CD4-positive, alpha-beta memory T cell (primary cell): ENCODE data around the gene NDUFA12. TPM values are rescaled to one million over a fixed set of nuclear protein-coding genes. Genes with fewer than 3 reads are reported as not detected.

ENCODE experiments used
- CTCF ChIA-PET: fragments of 350-600 bp; sonication (Branson Sonifier 250); formaldehyde crosslinking; loops from one replicate; lab custom pipeline; 2021; ENCODE audit warnings: inconsistent platforms; ENCODE audit not compliant: partially characterized antibody; lab: Charles Lee
- POLR2A ChIA-PET: fragments of 350-600 bp; sonication (Branson Sonifier 250); formaldehyde crosslinking; loops from one replicate; lab custom pipeline; 2021; ENCODE audit not compliant: partially characterized antibody; lab: Charles Lee
- DNase-seq, 5 donors: peaks; one replicate each; pipeline versions ENCODE4 v3.0.0 to v3.0.0-alpha.2; 2020 to 2022; ENCODE audit warnings: mixed read lengths in 1 of 5
- H3K27ac ChIP-seq: one replicate; pipeline ENCODE4 v1.7.0; 2013; ENCODE audit warnings: low read depth, low read length
- H3K27me3 ChIP-seq: 2 replicates; pipeline ENCODE4 v1.7.0; 2013; ENCODE audit warnings: mild to moderate bottlenecking, low read length, moderate library complexity; ENCODE audit not compliant: insufficient read depth
- H3K36me3 ChIP-seq: 2 replicates; pipeline ENCODE4 v1.7.0; 2013; ENCODE audit warnings: mild to moderate bottlenecking, low read length, moderate library complexity; ENCODE audit not compliant: insufficient read depth
- H3K4me1 ChIP-seq: 2 replicates; pipeline ENCODE4 v1.7.0; 2013; ENCODE audit warnings: mild to moderate bottlenecking, low read length, moderate library complexity; ENCODE audit not compliant: insufficient read depth
- H3K4me3 ChIP-seq, 2 donors: one replicate each; pipeline ENCODE4 v1.7.0; 2013; ENCODE audit warnings: low read length in 2 of 2, mild to moderate bottlenecking in 1 of 2
- H3K9me3 ChIP-seq, 2 donors: one replicate each; pipeline ENCODE4 v1.7.0; 2013; ENCODE audit warnings: low read length in 2 of 2, control low read depth in 1 of 2; ENCODE audit not compliant: control insufficient read depth in 1 of 2
- H3K27ac Mint-ChIP-seq, 7 donors: one replicate each; pipeline ENCODE4 v1.8.0; 2020 to 2021; ENCODE audit warnings: mixed read lengths in 7 of 7, mild to moderate bottlenecking in 6 of 7, inconsistent platforms in 3 of 7, moderate library complexity in 3 of 7
- H3K27me3 Mint-ChIP-seq, 2 donors: one replicate each; pipeline ENCODE4 v1.8.0; 2020 to 2021; ENCODE audit warnings: mixed read lengths in 2 of 2
- H3K36me3 Mint-ChIP-seq, 2 donors: one replicate each; pipeline ENCODE4 v1.8.0; 2020 to 2021; ENCODE audit warnings: mixed read lengths in 2 of 2, inconsistent platforms in 1 of 2, mild to moderate bottlenecking in 1 of 2
- H3K4me1 Mint-ChIP-seq, 4 donors: one replicate each; pipeline ENCODE4 v1.8.0; 2020 to 2021; ENCODE audit warnings: mixed read lengths in 4 of 4, mild to moderate bottlenecking in 1 of 4
- H3K4me3 Mint-ChIP-seq, 8 donors: one replicate each; pipeline ENCODE4 v1.8.0; 2020 to 2021; ENCODE audit warnings: mixed read lengths in 8 of 8, mild to moderate bottlenecking in 7 of 8, moderate library complexity in 6 of 8, inconsistent platforms in 3 of 8
- H3K9me3 Mint-ChIP-seq, 8 donors: one replicate each; pipeline ENCODE4 v1.8.0; 2020 to 2021; ENCODE audit warnings: mixed read lengths in 8 of 8, mild to moderate bottlenecking in 5 of 8, inconsistent platforms in 3 of 8, moderate library complexity in 1 of 8
- intact Hi-C: fragments of 100-400 bp; cut with micrococcal nuclease; formaldehyde crosslinking; loops from one replicate; pipeline ENCODE4 v1.15.1; 2023
- polyA plus RNA-seq, 2 donors: library from polyadenylated mRNA; unstranded; fragments of 300-500 nt; fragmentation: Illumina TruSeq; gene quantifications; one replicate each; pipeline ENCODE4 v1.2.3, GENCODE V29; 2021
- total RNA-seq, 2 experiments: library from RNA; stranded (reverse); gene quantifications; one replicate each; pipeline ENCODE4 v1.2.3, GENCODE V29; 2021

The NDUFA12 gene
- total and polyA plus RNA-seq, 4 experiments from 2014 or later, result 55.5 to 557 (median 170) TPM

DNA sequence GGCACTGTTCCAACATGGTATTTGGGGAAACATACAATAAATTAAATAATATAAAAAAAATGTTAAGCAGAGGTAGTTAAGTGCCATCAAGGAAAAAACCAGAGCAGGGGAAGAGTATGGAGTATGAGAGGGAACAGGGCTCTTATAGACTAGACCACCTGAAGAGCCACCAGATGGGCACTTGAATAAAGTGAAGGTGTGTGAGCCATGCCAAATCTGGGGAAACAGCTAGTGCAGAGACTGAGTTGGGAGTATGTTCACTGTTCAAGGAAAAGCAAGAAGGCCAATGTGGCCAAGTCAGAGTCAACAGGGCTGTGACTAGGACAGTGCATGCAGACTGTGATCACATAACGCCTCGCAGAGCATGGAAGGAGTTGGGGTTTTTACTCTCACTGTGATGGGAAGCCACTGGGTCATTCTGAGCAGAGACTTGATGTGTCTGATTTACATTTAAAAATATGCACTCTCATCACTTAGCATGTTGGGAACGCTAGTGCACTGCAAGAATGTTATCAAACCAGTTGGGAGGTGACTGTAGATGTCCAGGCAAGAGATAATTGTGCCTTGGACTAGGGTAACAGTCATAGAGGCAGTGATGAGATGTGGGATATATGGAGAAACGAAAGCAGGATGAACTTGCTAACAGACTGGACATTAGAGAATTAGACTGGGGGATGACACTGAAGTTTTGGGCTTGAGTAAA, 25.6 kb downstream of the NDUFA12 start:
- no peak overlapping the region for H3K27ac ChIP-seq
- intact Hi-C loops, result no loop called here
- no peaks in the 10 kb centered on the region for H3K9me3 ChIP-seq
- POLR2A ChIA-PET, result interaction anchor here (0.6 kb wide), 1 partner anchor 1536 kb away, joined by 3 read pairs; the partner anchor contains the start of gene UBE2N
- no peaks in the 10 kb centered on the region for H3K27me3 ChIP-seq
- no peaks in the 10 kb centered on the region for H3K9me3 Mint-ChIP-seq
- H3K27me3 Mint-ChIP-seq, result no peaks in the 10 kb centered on the region
- peaks cover 17 to 29% of the 10 kb centered on the region in 2 donors for H3K36me3 Mint-ChIP-seq
- H3K4me3 Mint-ChIP-seq, result no peak overlapping the region
- no peaks in the 10 kb centered on the region for H3K36me3 ChIP-seq
- H3K4me1 ChIP-seq, result peaks cover 42% of the 10 kb centered on the region
- no peak for DNase-seq
- peaks cover 28 to 39% (median 33%) of the 10 kb centered on the region in 4 donors for H3K4me1 Mint-ChIP-seq
- CTCF ChIA-PET, result no interaction called here
- no peak overlapping the region for H3K4me3 ChIP-seq
- peak overlapping the region in 3 of 7 donors; percentile 24 to 49 (median 43) for H3K27ac Mint-ChIP-seq

DNA sequence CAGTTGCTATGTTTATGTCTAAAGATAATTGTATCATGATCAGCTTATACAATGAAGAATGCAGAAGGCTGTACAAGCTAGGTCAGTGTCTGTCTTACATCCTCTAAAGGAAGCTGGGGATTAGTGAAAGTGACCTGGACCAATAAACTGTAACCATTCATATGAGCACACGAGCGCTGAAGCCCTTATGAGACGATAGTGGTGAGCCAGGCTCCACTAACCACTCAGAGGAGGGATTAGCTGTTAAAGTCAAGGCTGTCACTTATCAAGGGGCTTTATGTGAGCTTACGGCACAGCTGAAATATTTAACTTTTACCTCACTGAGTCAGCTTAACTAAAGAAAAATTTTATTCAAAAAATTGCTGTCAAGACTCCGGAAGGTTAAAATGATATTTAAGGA, 30.3 kb downstream of the NDUFA12 start:
- Mint-ChIP-seq H3K9me3 (no peaks in the 10 kb centered on the region), H3K27me3 (no peaks in the 10 kb centered on the region), H3K4me3 (no peak overlapping the region), H3K36me3 (peaks cover 34 to 47% of the 10 kb centered on the region in 2 donors), H3K27ac (no peak overlapping the region), H3K4me1 (peaks cover 5 to 13% (median 12%) of the 10 kb centered on the region in 4 donors)
- no peak for DNase-seq
- Histone ChIP-seq H3K27ac (no peak overlapping the region), H3K9me3 (no peaks in the 10 kb centered on the region), H3K36me3 (peaks cover 15% of the 10 kb centered on the region), H3K4me1 (peaks cover 18% of the 10 kb centered on the region), H3K4me3 (no peak overlapping the region), H3K27me3 (no peaks in the 10 kb centered on the region)
- ChIA-PET POLR2A (no interaction called here), CTCF (interaction anchor here (0.8 kb wide), 1 partner anchor 9 kb away, joined by 3 read pairs; no protein-coding TSS in a partner anchor)
- intact Hi-C loops, result no loop called here

- no peak for DNase-seq
- ChIA-PET CTCF (no interaction called here), POLR2A (interaction anchor here (0.8 to 1.4 kb wide), 2 partner anchors 10 to 17 kb away, joined by 3 to 4 read pairs; no protein-coding TSS in a partner anchor)
- Histone ChIP-seq H3K4me3 (no peak overlapping the region), H3K27me3 (no peaks in the 10 kb centered on the region), H3K4me1 (peaks cover 14% of the 10 kb centered on the region), H3K9me3 (no peaks in the 10 kb centered on the region), H3K36me3 (peaks cover 15% of the 10 kb centered on the region), H3K27ac (no peak overlapping the region)
- H3K27me3 Mint-ChIP-seq, result no peaks in the 10 kb centered on the region
- H3K4me3 Mint-ChIP-seq, result no peak overlapping the region
- intact Hi-C loops, result no loop called here
- no peaks in the 10 kb centered on the region for H3K9me3 Mint-ChIP-seq
- peaks cover under 1 to 9% (median 8%) of the 10 kb centered on the region in 4 donors for H3K4me1 Mint-ChIP-seq
- H3K27ac Mint-ChIP-seq, result peak overlapping the region in 1 of 7 donors; percentile 49
- peaks cover 34 to 45% of the 10 kb centered on the region in 2 donors for H3K36me3 Mint-ChIP-seq
Observed at GRCh38 chr12:94972795-94973194, 30.7 kb downstream of the NDUFA12 start.

DNA sequence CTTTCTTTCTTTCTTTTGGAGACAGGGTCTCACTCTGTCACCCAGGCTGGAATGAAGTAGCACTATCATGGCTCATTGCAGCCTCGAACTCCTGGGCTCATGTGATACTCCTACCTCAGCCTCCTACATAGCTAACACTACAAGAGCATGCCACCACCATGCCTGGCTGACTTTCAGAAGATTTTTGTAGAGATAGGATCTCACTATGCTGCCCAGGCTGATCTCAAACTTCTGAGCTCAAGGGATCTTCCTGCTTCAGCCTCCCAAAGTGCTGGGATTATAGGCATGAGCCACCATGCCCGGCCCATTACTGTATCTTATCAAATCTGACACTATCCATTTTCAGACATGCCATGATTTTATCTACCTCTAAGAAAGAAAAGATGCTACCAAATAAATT, 31.6 kb downstream of the NDUFA12 start:
- intact Hi-C loops, result no loop called here
- CTCF ChIA-PET, result no interaction called here
- H3K27ac ChIP-seq, result no peak overlapping the region
- Mint-ChIP-seq H3K4me3 (no peak overlapping the region), H3K4me1 (peaks cover 0 to 10% (median 6%) of the 10 kb centered on the region in 4 donors), H3K27me3 (no peaks in the 10 kb centered on the region), H3K27ac (peak overlapping the region in 2 of 7 donors; percentile 25 to 46), H3K9me3 (no peaks in the 10 kb centered on the region), H3K36me3 (peaks cover 34 to 45% of the 10 kb centered on the region in 2 donors)
- H3K9me3 ChIP-seq, result no peaks in the 10 kb centered on the region
- DNase-seq, result no peak
- H3K4me3 ChIP-seq, result no peak overlapping the region
- H3K36me3 ChIP-seq, result peaks cover 15% of the 10 kb centered on the region
- H3K4me1 ChIP-seq, result peaks cover 7% of the 10 kb centered on the region
- POLR2A ChIA-PET, result interaction anchor here (0.8 to 1.4 kb wide), 2 partner anchors 11 to 18 kb away, joined by 3 to 4 read pairs; no protein-coding TSS in a partner anchor
- H3K27me3 ChIP-seq, result no peaks in the 10 kb centered on the region

DNA sequence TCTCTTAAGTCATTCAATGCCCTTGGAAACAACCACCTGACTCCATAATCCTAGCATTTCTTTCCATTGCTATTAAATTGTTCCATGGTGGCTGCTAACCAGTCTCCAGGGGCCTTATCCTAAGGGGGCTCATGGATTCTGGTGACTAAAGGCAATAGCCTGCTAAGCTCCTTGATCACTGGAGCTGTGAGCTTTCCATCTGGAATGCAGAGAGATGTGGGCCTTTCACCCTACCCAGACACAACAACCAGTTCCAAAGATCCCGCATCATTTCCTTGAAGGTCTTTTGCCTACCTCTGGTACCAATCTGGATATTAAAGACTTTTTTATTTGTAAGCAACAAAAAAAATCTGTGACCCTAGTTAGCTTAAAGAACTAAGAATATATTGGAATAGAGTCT, 32.9 kb downstream of the NDUFA12 start:
- Histone ChIP-seq H3K9me3 (no peaks in the 10 kb centered on the region), H3K4me3 (no peak overlapping the region), H3K4me1 (no peaks in the 10 kb centered on the region), H3K27me3 (no peaks in the 10 kb centered on the region), H3K27ac (no peak overlapping the region), H3K36me3 (peaks cover 15% of the 10 kb centered on the region)
- intact Hi-C loops, result no loop called here
- Mint-ChIP-seq H3K9me3 (no peaks in the 10 kb centered on the region), H3K4me3 (no peak overlapping the region), H3K4me1 (peaks cover 0 to 7% (median 4%) of the 10 kb centered on the region in 4 donors), H3K36me3 (peaks cover 32 to 42% of the 10 kb centered on the region in 2 donors), H3K27me3 (no peaks in the 10 kb centered on the region), H3K27ac (no peak overlapping the region)
- no peak for DNase-seq
- ChIA-PET CTCF (no interaction called here), POLR2A (no interaction called here)

GRCh38 chr12:94969424-94969823, 34.1 kb downstream of the NDUFA12 start:
- H3K36me3 ChIP-seq, result peaks cover 15% of the 10 kb centered on the region
- no peaks in the 10 kb centered on the region for H3K4me1 ChIP-seq
- Mint-ChIP-seq H3K4me3 (no peak overlapping the region), H3K27ac (peak overlapping the region in 1 of 7 donors; percentile 38), H3K4me1 (peaks cover 0 to 6% (median 2%) of the 10 kb centered on the region in 4 donors), H3K27me3 (no peaks in the 10 kb centered on the region), H3K9me3 (no peaks in the 10 kb centered on the region), H3K36me3 (peaks cover 22 to 40% of the 10 kb centered on the region in 2 donors)
- DNase-seq, result no peak
- intact Hi-C loops, result no loop called here
- no peaks in the 10 kb centered on the region for H3K9me3 ChIP-seq
- POLR2A ChIA-PET, result interaction anchor here (1.1 kb wide), 1 partner anchor 33 kb away, joined by 3 read pairs; no protein-coding TSS in a partner anchor
- H3K27me3 ChIP-seq, result no peaks in the 10 kb centered on the region
- CTCF ChIA-PET, result no interaction called here
- H3K4me3 ChIP-seq, result no peak overlapping the region
- no peak overlapping the region for H3K27ac ChIP-seq

GRCh38 chr12:94965982-94966630, 37.4 kb downstream of the NDUFA12 start:
- peaks cover 0 to 3% (median 1%) of the 10 kb centered on the region in 4 donors for H3K4me1 Mint-ChIP-seq
- Histone ChIP-seq H3K36me3 (peaks cover 10% of the 10 kb centered on the region), H3K4me3 (no peak overlapping the region), H3K9me3 (no peaks in the 10 kb centered on the region), H3K27ac (no peak overlapping the region), H3K27me3 (no peaks in the 10 kb centered on the region), H3K4me1 (no peaks in the 10 kb centered on the region)
- ChIA-PET CTCF (interaction anchor here (0.7 kb wide), 1 partner anchor 837 kb away, joined by 3 read pairs; no protein-coding TSS in a partner anchor), POLR2A (no interaction called here)
- no peak overlapping the region for H3K27ac Mint-ChIP-seq
- H3K27me3 Mint-ChIP-seq, result no peaks in the 10 kb centered on the region
- no peak for DNase-seq
- H3K4me3 Mint-ChIP-seq, result no peak overlapping the region
- no peaks in the 10 kb centered on the region for H3K9me3 Mint-ChIP-seq
- intact Hi-C loops, result no loop called here
- H3K36me3 Mint-ChIP-seq, result peaks cover 7 to 16% of the 10 kb centered on the region in 2 donors
